Right cardiac atrium (tissue), 5 donors: Measurements from ENCODE around the gene NSMCE3. TPM values are rescaled to one million over a fixed set of nuclear protein-coding genes. Genes with fewer than 3 reads are reported as not detected.

Experiments
- ATAC-seq, 2 donors: fragments of 200-7000 bp; cut with Tn5 transposase; one replicate each; pipeline versions ENCODE4 v1.8.0 to v1.9.1; 2020; ENCODE audit warnings: moderate library complexity in 2 of 2, mild to moderate bottlenecking in 1 of 2
- DNase-seq, 3 donors: peaks; one replicate each; pipeline ENCODE4 v3.0.0-alpha.2; 2020
- H3K27ac ChIP-seq: one replicate; pipeline ENCODE4 v1.5.1; 2013; ENCODE audit warnings: mild to moderate bottlenecking, low read length, control low read depth, moderate library complexity
- H3K27me3 ChIP-seq: one replicate; pipeline ENCODE4 v1.6.1; 2013; ENCODE audit not compliant: control insufficient read depth, insufficient read depth
- H3K4me1 ChIP-seq: one replicate; pipeline ENCODE4 v1.6.1; 2013; ENCODE audit warnings: low read length; ENCODE audit not compliant: control insufficient read depth, insufficient read depth
- H3K4me3 ChIP-seq: one replicate; pipeline ENCODE4 v1.5.1; 2013; ENCODE audit warnings: low read length, control low read depth
- H3K9me3 ChIP-seq: one replicate; pipeline ENCODE4 v1.6.1; 2013; ENCODE audit warnings: low read length; ENCODE audit not compliant: control insufficient read depth
- WGBS: extraction: QIAGEN DNeasy Blood & Tissue Kit; methylation state at CpG from one replicate; pipeline ENCODE4 v1.1.7; 2013; 5-methylcytosine and 5-hydroxymethylcytosine counted together
- intact Hi-C, 4 donors: fragments of 100-400 bp; cut with DNase I; formaldehyde crosslinking; loops; one replicate each; pipeline versions ENCODE4 v1.11.0 to v1.14.0; 2022 to 2023
- polyA plus RNA-seq: library from polyadenylated mRNA; stranded (reverse); fragments of 200-250 nt; gene quantifications from one replicate; pipeline ENCODE4 v1.2.3, GENCODE V29; 2013
- total RNA-seq, 4 donors: library from RNA; stranded (reverse); fragmentation: NEBNext Ultra II Directional; extraction: Animal tissue kit (Norgen Biotek cat#: 25700); gene quantifications; one replicate each; pipeline ENCODE4 v1.2.1, GENCODE V29; 2021
- donor health status: healthy with polysubstance abuse.
- donor health status: DM: no; HTN: yes; CAD: no.
- donor health status: DM: no; HTN: no; CAD: no.
- donor health status: DM: no; HTN: yes; CAD: no; lungs with severe emphysema.
- donor health status: DM: yes; HTN: yes; CAD: no.

The NSMCE3 gene
- total and polyA plus RNA-seq, 5 donors, result 6.6 to 9.0 (median 8.1) TPM

DNA sequence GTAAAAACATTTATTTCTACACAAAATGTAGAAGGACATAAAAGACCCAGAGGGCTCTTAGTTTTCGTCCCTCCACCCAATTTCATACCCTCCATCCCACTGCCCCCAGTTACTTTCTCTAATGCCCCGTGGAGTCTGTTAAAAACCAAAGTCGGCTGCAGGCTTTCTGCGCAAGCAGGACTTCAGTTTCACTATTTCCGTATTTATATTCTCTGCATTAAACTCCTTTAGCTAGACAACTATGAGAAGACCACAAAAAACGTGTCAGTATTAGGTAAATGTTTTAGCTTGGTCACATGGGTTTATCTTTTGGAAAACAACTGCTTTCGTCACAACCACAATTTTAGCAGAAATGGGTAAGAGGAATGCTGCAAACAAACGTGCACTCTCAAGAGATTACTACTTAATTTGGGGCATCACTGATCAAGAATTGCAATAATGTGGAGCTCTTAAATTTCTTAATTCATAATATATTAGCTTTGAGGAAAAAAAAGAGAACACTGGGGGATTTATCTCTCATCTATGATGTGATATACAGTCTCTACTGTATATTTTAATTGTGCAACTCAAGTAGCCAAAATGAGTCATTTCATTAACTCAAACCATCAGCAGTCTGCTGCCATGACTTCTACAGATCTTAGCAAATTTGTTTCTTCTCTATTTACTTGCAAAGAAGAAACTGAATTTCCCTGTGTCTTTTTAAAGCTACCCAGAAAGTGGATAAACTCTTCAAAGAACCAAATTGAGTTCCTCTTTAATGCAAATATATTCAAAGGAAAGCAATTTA is 740 bp upstream of the NSMCE3 start:
- no peaks in the 10 kb centered on the region for H3K27me3 ChIP-seq
- no peak for DNase-seq
- H3K4me1 ChIP-seq, result peaks cover 3% of the 10 kb centered on the region
- intact Hi-C loops, result no loop called here
- no peak for ATAC-seq
- peak overlapping the region; percentile 53 for H3K27ac ChIP-seq
- no peaks in the 10 kb centered on the region for H3K9me3 ChIP-seq
- WGBS, result 2% methylated on average over 8 of the region's 8 CpGs
- H3K4me3 ChIP-seq, result peak overlapping the region; percentile 89

DNA sequence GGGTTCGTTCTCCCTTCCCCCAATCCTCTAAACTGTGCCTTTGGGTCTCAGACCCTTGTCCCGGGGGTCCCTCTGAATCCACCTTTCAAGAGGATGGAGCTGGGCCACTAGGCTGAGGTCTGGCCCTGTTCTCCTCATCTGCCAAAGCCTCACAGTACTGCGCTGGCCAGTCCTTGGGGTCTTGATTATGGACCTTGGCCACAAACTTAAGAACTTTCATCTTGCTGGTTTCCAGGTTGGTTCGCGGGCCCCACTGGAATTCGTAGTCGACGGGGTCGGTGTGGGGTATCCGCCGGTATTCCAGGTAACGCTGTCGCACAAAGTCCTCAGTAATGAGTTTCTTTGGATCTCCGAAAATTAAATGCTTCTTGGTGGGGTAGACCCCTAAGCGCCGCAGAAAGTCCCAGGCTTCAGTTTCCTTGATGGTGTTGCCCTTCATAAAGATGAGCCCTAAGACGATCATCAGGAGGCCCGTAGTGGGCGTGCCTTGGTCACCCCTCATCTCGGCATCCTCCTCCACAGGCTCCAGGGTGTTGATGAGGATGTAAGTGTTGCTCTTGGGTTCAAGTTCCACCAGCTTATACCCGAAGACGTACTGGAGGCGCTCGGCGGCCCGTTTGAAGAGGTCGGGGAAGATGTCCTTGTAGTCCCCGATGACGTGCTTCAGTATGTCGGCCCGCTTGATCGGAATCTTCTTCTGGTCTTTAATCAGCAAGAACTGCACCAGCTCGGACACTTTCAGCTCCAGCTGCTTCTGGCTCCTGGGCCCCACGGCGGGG is 727 bp downstream of the NSMCE3 start:
- 4% methylated on average over 35 of the region's 35 CpGs for WGBS

DNA sequence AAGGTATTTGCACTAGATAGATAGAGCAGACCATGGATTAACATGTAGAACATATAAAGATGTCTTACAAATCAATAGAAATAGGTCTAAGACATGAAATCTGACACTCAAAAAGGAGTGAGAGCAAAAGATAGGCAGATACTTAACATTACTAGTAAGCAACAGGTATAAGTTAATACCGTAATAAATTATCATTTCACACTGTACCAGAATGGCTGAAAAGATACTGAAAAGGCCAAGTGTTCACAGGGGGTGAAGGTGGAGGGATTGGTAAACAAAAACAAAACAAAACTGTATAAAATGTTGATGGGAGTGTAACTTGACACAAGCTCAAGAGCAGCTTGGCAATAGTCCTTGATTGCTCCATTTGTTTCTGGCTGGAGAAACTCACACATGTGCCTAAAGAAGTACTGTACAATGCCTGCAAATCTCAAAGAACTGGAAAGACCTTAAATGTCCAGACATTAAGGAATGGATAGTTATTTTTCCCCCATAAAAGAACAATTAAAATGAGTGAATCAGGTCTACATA is 3.5 kb downstream of the NSMCE3 start:
- no peak overlapping the region for H3K4me3 ChIP-seq
- H3K4me1 ChIP-seq, result peaks cover 3% of the 10 kb centered on the region
- no peak overlapping the region for H3K27ac ChIP-seq
- 91% methylated on average over 1 of the region's 1 CpG for WGBS
- H3K27me3 ChIP-seq, result no peaks in the 10 kb centered on the region
- DNase-seq (no peak), ATAC-seq (no peak)
- intact Hi-C loops, result no loop called here
- no peaks in the 10 kb centered on the region for H3K9me3 ChIP-seq

More for the DNA sequence above, 727 bp downstream of the NSMCE3 start:
- Histone ChIP-seq H3K27me3 (no peaks in the 10 kb centered on the region), H3K4me3 (peak overlapping the region; percentile 89), H3K9me3 (no peaks in the 10 kb centered on the region), H3K4me1 (peaks cover 3% of the 10 kb centered on the region), H3K27ac (peak overlapping the region; percentile 91)
- ATAC-seq (peak in 1 of 2 donors; percentile 33), DNase-seq (peak; percentile 30 to 65 (median 62))
- intact Hi-C loops, result no loop called here

DNA sequence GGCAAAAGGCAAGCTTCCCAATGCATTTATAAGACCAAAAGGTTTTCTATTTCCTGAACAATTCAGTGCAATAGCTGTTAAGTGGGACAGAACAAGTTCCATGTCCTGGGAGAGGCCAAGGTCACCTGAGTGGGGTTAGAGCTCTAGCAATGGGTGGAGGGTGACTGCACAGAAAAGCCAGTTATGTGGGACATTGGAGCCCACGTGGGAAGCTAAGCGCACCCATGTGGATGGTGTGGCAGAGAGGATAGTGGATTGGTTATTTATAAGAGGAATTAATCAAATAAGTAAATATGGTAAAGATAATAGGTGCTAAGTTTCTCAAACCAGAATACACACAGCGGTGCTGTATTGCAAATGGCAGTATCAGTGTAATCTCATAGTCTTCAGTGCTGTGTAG is 6.3 kb downstream of the NSMCE3 start:
- Histone ChIP-seq H3K27me3 (no peaks in the 10 kb centered on the region), H3K27ac (no peak overlapping the region), H3K4me1 (no peaks in the 10 kb centered on the region), H3K9me3 (no peaks in the 10 kb centered on the region), H3K4me3 (no peak overlapping the region)
- DNase-seq, result no peak
- intact Hi-C loops, result no loop called here
- WGBS, result 82% methylated on average over 3 of the region's 3 CpGs
- no peak for ATAC-seq

DNA sequence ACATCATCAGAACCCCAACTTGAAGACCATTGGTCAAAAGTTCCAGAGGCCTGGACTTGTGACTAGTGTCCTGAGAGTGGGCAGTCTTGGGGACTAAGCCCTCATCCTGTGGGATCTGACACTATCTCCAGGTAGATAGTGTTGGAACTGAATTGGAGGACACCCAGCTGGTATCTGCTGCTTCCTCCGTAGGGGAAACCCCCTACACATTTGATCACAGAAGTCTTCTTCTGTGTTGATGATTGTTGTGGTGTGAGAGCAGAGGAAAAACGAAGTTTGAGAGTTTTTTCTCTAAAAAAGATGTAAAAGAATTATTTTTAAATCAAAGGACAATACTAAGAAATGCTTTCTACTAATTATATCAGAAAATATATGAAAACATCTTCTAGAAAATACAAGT is 6.9 kb downstream of the NSMCE3 start:
- Histone ChIP-seq H3K4me3 (no peak overlapping the region), H3K27me3 (no peaks in the 10 kb centered on the region), H3K27ac (no peak overlapping the region), H3K4me1 (no peaks in the 10 kb centered on the region), H3K9me3 (no peaks in the 10 kb centered on the region)
- ATAC-seq (no peak), DNase-seq (no peak)
- intact Hi-C loops, result no loop called here
- WGBS, result 61% methylated on average over 2 of the region's 2 CpGs

DNA sequence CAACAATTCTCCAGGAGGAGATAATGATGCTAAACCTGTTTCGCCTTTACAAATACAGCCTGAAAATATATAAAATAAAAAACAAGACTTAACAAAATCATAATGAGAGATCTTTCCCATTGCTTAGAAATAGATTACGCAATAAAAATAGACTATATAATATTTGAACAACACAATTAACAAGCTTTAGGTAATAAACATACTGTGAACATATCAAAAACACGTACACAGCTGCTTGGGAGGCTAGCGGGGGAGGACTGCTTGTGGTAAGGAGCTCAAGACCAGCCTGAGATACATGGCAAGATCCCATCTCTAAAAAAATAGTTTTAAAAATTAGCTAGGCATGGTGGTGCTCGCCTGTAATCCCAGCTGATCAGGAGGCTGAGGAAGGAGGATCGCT is 8.7 kb downstream of the NSMCE3 start:
- WGBS, result 94% methylated on average over 6 of the region's 6 CpGs
- H3K4me1 ChIP-seq, result no peaks in the 10 kb centered on the region
- ATAC-seq, result no peak
- H3K27me3 ChIP-seq, result no peaks in the 10 kb centered on the region
- H3K27ac ChIP-seq, result no peak overlapping the region
- DNase-seq, result no peak
- no peak overlapping the region for H3K4me3 ChIP-seq
- intact Hi-C loops, result no loop called here
- H3K9me3 ChIP-seq, result no peaks in the 10 kb centered on the region

DNA sequence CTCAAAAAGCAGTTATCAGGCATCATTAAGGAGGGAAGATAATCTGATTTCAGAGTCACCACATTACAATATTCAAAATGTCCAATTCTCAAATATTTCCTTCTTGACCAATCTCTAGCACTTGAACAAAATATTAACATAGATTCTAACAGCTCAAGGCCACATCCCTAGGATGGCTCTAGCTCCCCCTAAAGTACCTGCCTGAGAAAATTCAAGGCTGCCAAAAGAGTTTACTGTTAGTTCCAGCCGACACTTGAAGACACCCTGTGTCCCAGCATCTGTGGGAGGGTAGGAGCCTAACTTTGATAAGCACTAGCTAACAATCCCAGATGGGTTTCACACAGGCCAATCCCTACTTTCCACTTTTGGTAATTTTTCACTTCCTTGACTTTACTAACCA is 10.4 kb downstream of the NSMCE3 start:
- 51% methylated on average over 1 of the region's 1 CpG for WGBS
- no peak overlapping the region for H3K27ac ChIP-seq
- H3K9me3 ChIP-seq, result no peaks in the 10 kb centered on the region
- H3K4me1 ChIP-seq, result no peaks in the 10 kb centered on the region
- H3K4me3 ChIP-seq, result no peak overlapping the region
- ATAC-seq (no peak), DNase-seq (no peak)
- intact Hi-C loops, result no loop called here
- no peaks in the 10 kb centered on the region for H3K27me3 ChIP-seq

DNA sequence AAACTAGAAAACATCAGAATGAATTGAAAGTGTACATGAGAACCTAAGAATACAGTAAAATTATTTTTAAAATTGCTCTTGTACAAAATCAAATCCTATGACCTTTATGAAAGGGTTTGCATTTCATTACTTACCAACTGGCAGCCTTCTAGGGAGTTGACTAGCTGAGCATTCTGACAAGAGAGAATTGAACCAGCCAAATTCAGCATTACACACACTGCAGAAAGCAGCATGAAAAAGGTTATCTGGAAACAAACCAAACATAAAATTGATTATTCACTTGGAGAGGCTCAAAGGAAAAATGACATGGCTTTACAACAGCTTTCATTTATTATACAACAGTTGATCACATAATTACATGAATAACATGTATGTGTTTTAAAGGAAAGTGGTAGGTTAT is 17.4 kb downstream of the NSMCE3 start:
- ATAC-seq (no peak), DNase-seq (no peak)
- intact Hi-C loops, result no loop called here
- no peak overlapping the region for H3K4me3 ChIP-seq
- H3K9me3 ChIP-seq, result no peaks in the 10 kb centered on the region
- no peaks in the 10 kb centered on the region for H3K4me1 ChIP-seq
- H3K27me3 ChIP-seq, result no peaks in the 10 kb centered on the region
- H3K27ac ChIP-seq, result no peak overlapping the region

DNA sequence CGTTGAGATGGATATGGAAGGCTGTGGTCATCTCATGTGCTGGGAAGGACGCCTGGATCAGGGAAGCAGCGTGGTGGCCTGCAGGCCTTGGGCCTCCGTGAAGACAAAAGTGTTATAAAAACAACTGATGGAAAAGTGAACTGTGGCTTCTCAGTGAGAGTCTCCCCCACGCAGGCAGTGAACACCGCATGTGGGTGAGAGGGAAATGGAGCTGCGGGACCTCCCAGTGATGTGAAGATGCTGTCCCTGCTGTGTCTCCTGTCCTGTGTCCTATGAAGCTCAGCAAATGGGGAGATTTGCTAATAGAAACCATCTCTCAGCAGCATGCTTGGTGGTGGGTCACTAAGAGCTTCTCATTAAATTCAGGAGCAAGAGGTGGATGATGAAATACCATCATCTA is 25.1 kb downstream of the NSMCE3 start:
- Histone ChIP-seq H3K9me3 (no peaks in the 10 kb centered on the region), H3K27ac (no peak overlapping the region), H3K4me3 (no peak overlapping the region), H3K27me3 (no peaks in the 10 kb centered on the region), H3K4me1 (no peaks in the 10 kb centered on the region)
- no peak for DNase-seq
- WGBS, result 58% methylated on average over 7 of the region's 7 CpGs
- ATAC-seq, result no peak
- intact Hi-C loops, result no loop called here

DNA sequence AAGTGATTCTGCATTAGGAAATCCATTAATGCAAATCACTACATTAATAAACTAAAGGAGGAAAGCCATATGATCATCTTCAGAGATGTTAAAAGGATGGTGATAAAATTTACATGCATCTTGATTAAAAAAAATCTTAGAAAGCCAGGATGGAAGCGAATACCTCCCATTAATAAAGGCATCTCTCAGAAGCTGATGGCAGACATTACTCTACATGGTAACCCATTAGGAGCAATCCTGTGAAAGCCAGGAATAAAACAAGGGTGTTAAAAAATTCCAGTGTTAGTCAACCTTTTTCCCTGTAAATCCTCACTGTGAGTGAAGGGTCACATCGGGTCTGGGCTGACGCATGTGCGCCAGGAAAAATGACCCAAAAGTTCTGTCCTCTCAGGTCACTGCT is 25.5 kb downstream of the NSMCE3 start:
- DNase-seq (no peak), ATAC-seq (no peak)
- intact Hi-C loops, result no loop called here
- WGBS, result 89% methylated on average over 4 of the region's 4 CpGs
- no peaks in the 10 kb centered on the region for H3K27me3 ChIP-seq
- no peaks in the 10 kb centered on the region for H3K4me1 ChIP-seq
- no peaks in the 10 kb centered on the region for H3K9me3 ChIP-seq
- no peak overlapping the region for H3K4me3 ChIP-seq
- H3K27ac ChIP-seq, result no peak overlapping the region

DNA sequence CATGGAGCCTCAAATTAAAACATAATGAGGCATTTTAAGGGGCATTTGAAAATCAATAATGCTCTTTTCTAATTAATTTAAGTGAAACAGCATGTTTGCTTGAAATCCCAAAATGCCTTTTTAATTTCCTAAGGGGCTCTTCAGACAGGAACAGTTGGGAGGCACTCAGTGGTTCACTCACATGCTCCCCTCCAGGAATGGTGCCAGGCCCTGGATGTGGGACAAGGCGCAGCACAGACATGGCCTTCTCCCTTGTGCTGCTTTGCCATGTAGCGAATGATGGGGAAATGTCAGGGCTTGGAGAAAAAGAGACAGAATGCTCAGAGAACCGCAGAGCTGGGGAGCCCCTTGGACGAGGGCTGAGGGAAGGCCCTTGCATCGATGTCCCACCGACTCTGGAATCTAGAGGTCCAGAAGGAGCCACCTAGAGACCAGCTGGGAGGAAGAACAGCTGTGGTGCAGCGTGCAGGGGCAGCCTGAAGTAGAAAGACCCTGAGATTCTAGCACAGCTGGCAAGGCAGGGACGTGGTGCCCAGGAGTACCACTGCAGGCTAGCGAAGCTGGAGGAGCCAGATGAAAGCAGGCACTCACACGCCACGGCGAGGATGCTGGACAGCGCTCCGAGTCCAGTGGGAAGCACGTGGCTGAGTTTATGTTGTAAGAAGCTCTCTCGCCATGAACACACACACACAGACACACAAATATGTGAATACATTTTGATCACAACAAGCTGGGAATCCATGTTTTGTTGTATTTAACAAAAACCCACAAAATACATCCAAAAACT is 27.0 kb downstream of the NSMCE3 start:
- H3K4me3 ChIP-seq, result no peak overlapping the region
- no peaks in the 10 kb centered on the region for H3K9me3 ChIP-seq
- 65% methylated on average over 16 of the region's 16 CpGs for WGBS
- no peak for DNase-seq
- H3K27ac ChIP-seq, result no peak overlapping the region
- no peaks in the 10 kb centered on the region for H3K27me3 ChIP-seq
- ATAC-seq, result no peak
- H3K4me1 ChIP-seq, result no peaks in the 10 kb centered on the region
- intact Hi-C loops, result no loop called here
